ENCODE results near the gene CFAP410. TPM values are rescaled to one million over a fixed set of nuclear protein-coding genes. Genes with fewer than 3 reads are reported as not detected.

The CFAP410 gene
- total and polyA plus RNA-seq, 2 donors from 2014 or later = 23.3 to 45.3 TPM

DNA sequence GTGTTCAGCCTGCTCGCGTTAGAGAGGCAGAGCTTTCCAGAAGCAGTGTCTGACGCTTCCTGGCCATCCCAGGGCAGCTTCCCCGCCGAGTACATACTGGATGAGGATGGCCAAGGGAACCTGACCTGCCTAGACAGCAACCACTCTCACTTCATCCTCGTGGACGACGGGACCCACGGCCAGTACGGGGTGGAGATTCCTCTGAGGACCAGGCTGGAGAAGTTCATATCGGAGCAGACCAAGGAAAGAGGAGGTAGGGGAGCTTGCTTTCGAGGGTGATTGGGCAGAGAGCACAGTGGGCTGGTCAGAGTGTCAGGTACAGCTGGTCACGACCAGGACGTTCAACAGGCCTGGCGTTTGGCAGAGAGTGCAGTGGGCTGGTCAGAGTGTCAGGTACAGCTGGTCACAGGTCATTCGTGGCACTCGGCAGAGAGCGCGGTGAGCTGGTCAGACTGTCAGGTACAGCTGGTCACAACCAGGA is 36.6 kb upstream of the CFAP410 start:
- Histone ChIP-seq H3K9ac (ENCODE audit: low read length in 3 of 3) (no peak overlapping the region), H3K27me3 (ENCODE audit: control insufficient read depth, insufficient read depth, low read length) (no peaks in the 10 kb centered on the region), H3K9me3 (ENCODE audit: control insufficient read depth in 2 of 3, insufficient read depth in 1 of 3, low read length in 3 of 3) (no peaks in the 10 kb centered on the region), H3K4me1 (ENCODE audit: control insufficient read depth in 2 of 3, insufficient read depth in 2 of 3, low read depth in 1 of 3, low read length in 3 of 3) (no peaks in the 10 kb centered on the region), H3K36me3 (ENCODE audit: control insufficient read depth in 2 of 3, insufficient read depth in 3 of 3, low read length in 3 of 3) (no peaks in the 10 kb centered on the region), H3K27ac (ENCODE audit: low read depth in 2 of 2, low read length in 2 of 2) (no peak overlapping the region), H3K4me3 (ENCODE audit: low read length in 3 of 3) (no peak overlapping the region)
- DNase-seq (peak in 1 of 5 donors; percentile 49), FAIRE-seq (no peak)
- TF ChIP-seq, protein P1, sequence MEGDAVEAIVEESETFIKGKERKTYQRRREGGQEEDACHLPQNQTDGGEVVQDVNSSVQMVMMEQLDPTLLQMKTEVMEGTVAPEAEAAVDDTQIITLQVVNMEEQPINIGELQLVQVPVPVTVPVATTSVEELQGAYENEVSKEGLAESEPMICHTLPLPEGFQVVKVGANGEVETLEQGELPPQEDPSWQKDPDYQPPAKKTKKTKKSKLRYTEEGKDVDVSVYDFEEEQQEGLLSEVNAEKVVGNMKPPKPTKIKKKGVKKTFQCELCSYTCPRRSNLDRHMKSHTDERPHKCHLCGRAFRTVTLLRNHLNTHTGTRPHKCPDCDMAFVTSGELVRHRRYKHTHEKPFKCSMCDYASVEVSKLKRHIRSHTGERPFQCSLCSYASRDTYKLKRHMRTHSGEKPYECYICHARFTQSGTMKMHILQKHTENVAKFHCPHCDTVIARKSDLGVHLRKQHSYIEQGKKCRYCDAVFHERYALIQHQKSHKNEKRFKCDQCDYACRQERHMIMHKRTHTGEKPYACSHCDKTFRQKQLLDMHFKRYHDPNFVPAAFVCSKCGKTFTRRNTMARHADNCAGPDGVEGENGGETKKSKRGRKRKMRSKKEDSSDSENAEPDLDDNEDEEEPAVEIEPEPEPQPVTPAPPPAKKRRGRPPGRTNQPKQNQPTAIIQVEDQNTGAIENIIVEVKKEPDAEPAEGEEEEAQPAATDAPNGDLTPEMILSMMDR (IDR thresholded peaks at IDR 0.05; ENCODE audit: borderline replicate concordance, extremely low read depth, insufficient read depth) = no peak
- intact Hi-C loops (cut with DNase I) = no loop called here

DNA sequence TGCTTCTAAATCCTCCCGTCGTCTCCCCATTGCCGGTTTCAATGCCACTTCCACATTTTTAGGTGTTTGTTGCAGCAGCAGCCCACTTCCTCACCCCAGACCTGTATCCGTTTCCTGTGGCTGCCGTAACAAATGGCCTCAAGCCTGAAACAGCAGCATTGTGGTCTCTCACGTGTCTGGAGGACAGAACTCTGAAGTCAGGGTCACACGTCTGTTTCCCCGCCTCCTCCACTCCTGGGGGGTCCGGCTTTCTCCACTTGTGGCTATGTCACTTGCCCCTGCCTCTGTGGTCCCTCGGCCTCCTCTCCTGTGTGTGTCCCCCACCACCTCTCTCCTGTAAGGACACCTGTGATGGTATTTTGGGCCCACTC is 36.1 kb upstream of the CFAP410 start:
- Histone ChIP-seq H3K27ac (ENCODE audit: low read depth in 2 of 2, low read length in 2 of 2) (no peak overlapping the region), H3K4me3 (ENCODE audit: low read length in 3 of 3) (no peak overlapping the region), H3K9me3 (ENCODE audit: control insufficient read depth in 2 of 3, insufficient read depth in 1 of 3, low read length in 3 of 3) (no peaks in the 10 kb centered on the region), H3K4me1 (ENCODE audit: control insufficient read depth in 2 of 3, insufficient read depth in 2 of 3, low read depth in 1 of 3, low read length in 3 of 3) (peaks cover 0 to 3% (median 0%) of the 10 kb centered on the region in 3 donors), H3K36me3 (ENCODE audit: control insufficient read depth in 2 of 3, insufficient read depth in 3 of 3, low read length in 3 of 3) (no peaks in the 10 kb centered on the region), H3K9ac (ENCODE audit: low read length in 3 of 3) (no peak overlapping the region), H3K27me3 (ENCODE audit: control insufficient read depth, insufficient read depth, low read length) (no peaks in the 10 kb centered on the region)
- DNase-seq = peak in 1 of 5 donors; percentile 69
- TF ChIP-seq, protein P1 (IDR thresholded peaks at IDR 0.05; ENCODE audit: borderline replicate concordance, extremely low read depth, insufficient read depth) = no peak
- intact Hi-C loops (cut with DNase I) = no loop called here
- no peak for FAIRE-seq

DNA sequence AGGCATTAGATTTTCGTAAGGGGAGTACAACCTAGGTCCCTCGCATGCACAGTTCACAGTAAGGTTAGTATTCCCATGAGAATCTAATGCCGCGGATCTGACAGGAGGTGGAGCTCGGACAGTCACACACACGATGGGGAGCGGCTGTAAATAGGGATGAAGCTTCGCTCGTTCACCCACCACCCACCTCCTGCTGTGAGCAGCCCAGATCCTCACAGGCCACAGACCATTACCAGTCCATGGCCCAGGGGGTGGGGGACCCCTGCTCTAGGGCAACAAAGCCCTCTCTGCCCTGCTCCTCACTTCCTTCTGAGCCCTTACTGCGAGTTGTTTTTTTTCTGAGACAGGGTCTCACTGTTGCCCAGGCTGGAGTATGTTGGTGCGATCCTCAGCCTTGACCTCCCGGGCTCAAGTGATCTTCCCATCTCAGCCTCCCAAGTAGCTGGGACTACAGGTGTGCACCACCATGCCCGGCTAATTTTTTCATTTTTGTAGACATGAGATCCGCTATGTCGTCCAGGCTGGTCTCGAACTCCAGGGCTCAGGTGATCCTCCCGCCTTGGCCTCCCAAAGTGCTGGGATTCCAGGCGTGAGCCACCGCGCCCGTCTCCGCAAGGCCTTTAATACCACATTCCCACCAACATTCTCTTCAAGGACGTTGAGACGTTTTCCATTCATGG is 35.6 kb upstream of the CFAP410 start:
- intact Hi-C loops (cut with DNase I) = no loop called here
- TF ChIP-seq, protein P1 (IDR thresholded peaks at IDR 0.05; ENCODE audit: borderline replicate concordance, extremely low read depth, insufficient read depth) = no peak
- no peak overlapping the region for H3K27ac ChIP-seq (ENCODE audit: low read depth in 2 of 2, low read length in 2 of 2)
- H3K27me3 ChIP-seq (ENCODE audit: control insufficient read depth, insufficient read depth, low read length) = no peaks in the 10 kb centered on the region
- H3K4me1 ChIP-seq (ENCODE audit: control insufficient read depth in 2 of 3, insufficient read depth in 2 of 3, low read depth in 1 of 3, low read length in 3 of 3) = peaks cover 0 to 3% (median 0%) of the 10 kb centered on the region in 3 donors
- no peak overlapping the region for H3K9ac ChIP-seq (ENCODE audit: low read length in 3 of 3)
- no peaks in the 10 kb centered on the region for H3K36me3 ChIP-seq (ENCODE audit: control insufficient read depth in 2 of 3, insufficient read depth in 3 of 3, low read length in 3 of 3)
- H3K9me3 ChIP-seq (ENCODE audit: control insufficient read depth in 2 of 3, insufficient read depth in 1 of 3, low read length in 3 of 3) = no peaks in the 10 kb centered on the region
- DNase-seq (peak in 1 of 5 donors; percentile 34), FAIRE-seq (no peak)
- no peak overlapping the region for H3K4me3 ChIP-seq (ENCODE audit: low read length in 3 of 3)

Measured in kidney (tissue), 14 donors.